GM08714 (cell line): ENCODE data around the gene TPRG1.

Source experiments
- H3K4me3 ChIP-seq: fragments of 200-500 bp; sonication (Bioruptor generic); 2 replicates; pipeline ENCODE4 v1.5.1; 2014; ENCODE audit warnings: mild to moderate bottlenecking, low read length, inconsistent platforms
- ZNF274 ChIP-seq: IDR thresholded peaks from 2 replicates; pipeline ENCODE4 v1.6.1; 2012; ENCODE audit warnings: mild to moderate bottlenecking, low read depth, low read length

The TPRG1 gene

GRCh38 chr3:189295089-189295488 is 123.3 kb downstream of the TPRG1 start:
- no peak for TF ChIP-seq ZNF274
- no peak overlapping the region for H3K4me3 ChIP-seq

- no peak overlapping the region for H3K4me3 ChIP-seq
- TF ChIP-seq ZNF274, result no peak
These were observed 126.2 kb downstream of the TPRG1 start for GRCh38 chr3:189297932-189298331.

DNA sequence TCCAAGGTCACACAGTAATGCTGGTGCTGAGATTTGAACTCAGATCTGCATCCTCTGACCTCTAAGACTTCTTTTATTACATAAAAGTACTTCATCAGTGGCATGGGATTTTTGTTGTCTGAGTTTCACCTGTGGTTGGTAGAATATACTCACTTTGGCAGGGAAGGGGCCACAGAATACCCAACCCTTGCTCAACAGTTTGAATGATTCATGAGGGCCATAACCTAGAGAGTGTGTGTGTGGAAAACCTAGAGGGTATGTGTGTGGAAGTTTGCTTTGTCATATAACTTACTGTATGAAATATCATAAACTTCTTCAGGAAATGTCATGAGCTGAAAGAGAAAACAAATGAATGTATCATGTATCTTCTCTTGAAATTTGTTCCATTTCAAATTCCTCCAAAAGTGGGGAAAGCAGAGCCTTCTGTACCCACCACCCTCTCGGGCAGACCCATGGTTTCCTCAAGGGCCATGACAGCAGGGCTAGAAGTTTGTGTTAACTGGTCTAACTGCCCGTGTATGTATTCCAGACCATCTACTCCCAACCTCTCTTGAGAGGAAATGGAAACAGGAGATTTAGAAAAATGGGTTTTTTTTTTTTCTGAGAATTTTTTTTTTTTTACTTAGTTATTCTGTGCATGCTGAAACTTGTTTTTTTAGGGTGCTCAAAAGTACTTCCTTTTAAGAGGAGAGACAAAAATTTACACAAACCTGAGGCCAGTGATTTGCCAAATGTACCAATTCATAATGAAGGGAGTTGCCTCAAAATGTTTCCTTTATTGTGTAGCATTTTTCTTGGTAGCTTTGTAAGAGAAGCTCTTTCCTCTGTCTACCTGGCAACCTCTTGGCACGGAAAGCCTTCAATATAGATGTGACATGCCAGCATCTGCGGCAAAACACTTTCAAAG is 127.0 kb downstream of the TPRG1 start:
- no peak overlapping the region for H3K4me3 ChIP-seq
- no peak for TF ChIP-seq ZNF274

DNA sequence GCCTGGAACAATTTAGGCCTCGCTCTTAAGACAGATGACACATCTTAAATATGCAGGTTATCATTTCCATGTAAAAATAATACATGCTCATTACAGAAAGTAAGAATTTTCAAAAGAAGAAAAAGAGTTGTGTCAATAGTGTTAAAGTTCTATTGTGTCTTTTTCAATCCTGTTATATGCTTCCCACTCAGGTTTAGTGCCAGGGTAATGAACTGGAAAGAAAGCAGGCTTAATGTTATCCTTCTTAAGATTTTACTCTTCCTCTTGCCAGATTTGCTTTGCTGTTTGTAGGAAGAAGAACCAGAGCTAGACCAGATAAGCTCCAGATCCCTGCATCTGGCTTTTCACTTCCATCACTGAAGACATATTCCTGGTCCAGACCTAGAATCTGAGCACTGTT is 128.6 kb downstream of the TPRG1 start:
- no peak for TF ChIP-seq ZNF274
- H3K4me3 ChIP-seq, result no peak overlapping the region

GRCh38 chr3:189301479-189301878 is 129.7 kb downstream of the TPRG1 start:
- no peak overlapping the region for H3K4me3 ChIP-seq
- TF ChIP-seq ZNF274, result no peak

- H3K4me3 ChIP-seq, result no peak overlapping the region
- no peak for TF ChIP-seq ZNF274
These were observed 131.8 kb downstream of the TPRG1 start for GRCh38 chr3:189303584-189303983.

DNA sequence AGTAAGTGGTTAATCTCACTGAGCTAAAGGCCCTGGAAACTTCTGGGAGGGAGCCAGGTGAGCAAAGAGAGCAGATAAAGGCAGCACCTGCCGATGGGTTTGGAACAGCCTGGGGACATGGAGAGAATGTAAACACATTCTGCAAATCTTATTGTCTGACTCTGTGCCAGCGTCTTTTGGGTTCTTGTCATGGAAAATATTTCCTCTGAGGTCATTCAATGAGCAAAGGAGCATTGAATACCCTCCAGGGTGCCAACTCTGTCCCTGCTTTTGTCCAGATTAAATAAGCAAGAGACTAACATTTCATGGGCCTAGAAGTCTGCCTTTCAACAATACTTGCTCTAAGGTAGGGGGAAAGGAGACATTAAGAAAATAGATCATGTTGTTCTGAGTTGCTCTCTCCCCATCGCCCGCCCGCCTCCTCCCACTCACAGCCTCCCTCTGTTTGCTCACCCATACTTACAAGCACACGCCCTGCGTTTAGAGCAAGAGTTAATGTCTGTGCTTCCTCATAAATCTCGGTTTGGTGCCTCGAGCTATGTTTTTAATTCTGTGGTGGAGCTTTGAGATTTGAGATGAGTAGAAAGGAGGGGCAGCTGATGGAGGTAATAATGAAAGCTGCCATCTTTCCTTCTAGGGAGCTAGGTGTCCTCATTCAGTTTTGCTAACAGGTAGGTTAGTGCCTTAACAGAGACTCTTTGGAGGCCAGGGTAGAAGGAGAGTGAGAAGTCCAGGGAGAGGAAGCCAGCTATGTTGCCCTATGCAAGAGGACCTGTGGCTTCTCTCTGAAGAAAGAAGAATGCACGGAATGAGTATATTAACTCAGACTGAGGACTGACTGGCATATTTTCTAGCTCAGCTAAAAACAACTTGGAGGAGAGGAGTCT is 132.9 kb downstream of the TPRG1 start:
- no peak overlapping the region for H3K4me3 ChIP-seq
- TF ChIP-seq ZNF274, result no peak

DNA sequence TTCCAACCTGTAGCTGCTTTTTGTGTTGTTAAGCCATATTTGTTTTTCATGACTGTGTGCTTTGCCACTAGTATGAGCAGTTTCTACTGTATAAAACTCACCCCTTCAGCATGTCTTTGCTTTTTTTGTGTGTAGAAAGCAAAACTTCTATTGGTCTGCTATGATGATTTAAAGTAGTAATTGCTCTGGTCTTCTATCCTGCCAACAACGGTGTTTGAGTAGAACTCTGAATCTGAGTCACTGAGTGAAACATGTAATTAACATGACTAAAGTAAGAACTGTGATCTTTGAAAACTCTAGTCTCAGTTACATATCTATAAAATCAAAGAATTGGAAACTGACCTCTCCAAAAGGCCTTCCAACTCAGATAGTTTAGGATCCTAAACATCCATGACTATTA is 133.6 kb downstream of the TPRG1 start:
- TF ChIP-seq ZNF274, result no peak
- H3K4me3 ChIP-seq, result no peak overlapping the region

DNA sequence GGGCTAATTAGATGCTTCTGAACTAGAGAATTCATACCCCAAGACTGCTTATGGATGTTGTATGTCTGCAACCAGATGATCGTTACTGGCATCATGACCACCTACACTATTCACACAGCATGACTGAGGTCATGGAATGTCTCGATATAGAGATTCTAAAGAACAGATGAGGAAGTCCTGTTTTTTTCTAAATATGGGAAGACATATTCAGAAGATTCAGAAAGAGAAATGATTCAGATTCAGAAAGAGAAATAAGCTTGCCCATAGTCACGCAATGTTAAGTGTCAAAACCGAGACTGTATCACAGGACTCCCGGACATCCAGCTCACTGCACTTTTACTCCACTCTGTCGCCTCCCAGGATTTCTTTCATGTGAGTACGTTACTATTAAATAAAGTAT is 136.2 kb downstream of the TPRG1 start:
- no peak for TF ChIP-seq ZNF274

DNA sequence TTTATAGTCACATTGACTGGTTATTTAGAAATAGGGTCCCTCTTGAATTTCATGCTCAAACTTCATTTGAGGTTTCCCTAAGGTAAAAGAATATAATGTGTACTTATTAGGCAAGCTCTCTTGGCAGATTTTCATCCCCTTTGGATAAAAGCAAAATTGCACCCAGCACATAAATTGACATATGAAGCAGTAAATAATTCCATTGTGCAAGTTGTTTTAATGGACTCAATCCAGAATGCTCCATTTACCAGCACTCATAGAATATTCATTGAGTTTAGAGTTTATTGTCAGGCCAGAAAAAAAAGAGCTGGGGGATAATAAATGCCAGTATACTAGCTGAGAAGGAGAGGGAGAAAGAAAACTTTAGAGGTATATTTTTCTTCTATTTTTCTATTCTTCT is 136.8 kb downstream of the TPRG1 start:
- H3K4me3 ChIP-seq, result no peak overlapping the region
- TF ChIP-seq ZNF274, result no peak

More for the DNA sequence above, 136.2 kb downstream of the TPRG1 start:
- no peak overlapping the region for H3K4me3 ChIP-seq

DNA sequence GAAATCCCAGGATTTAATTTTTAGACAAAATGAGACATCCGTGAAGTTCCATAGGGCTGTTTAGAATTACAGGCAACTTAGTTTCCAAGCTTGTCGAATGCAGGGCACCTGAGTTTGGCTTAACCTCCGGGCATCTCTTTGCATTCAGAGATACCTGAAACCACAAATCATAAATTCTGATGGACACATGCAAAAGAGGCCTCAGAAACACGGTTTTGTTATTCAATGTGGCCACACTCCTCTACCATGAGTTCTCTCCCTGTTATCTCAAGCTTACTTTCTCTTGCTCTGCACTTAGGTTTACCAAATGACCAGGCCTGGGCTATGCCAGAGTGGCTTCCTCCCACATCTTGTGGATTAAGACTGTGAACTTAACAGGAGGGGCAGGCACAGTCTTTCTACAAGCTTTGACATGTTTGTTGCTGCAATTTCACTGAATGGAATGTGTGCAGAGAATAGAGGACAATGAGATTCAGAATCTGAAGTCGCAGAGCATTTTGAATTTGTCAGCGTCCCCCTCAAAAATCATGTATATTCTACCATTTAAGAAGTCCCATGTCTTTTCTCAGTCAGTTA is 137.7 kb downstream of the TPRG1 start:
- no peak overlapping the region for H3K4me3 ChIP-seq
- no peak for TF ChIP-seq ZNF274

GRCh38 chr3:189311521-189311920 is 139.8 kb downstream of the TPRG1 start:
- TF ChIP-seq ZNF274, result no peak
- no peak overlapping the region for H3K4me3 ChIP-seq

DNA sequence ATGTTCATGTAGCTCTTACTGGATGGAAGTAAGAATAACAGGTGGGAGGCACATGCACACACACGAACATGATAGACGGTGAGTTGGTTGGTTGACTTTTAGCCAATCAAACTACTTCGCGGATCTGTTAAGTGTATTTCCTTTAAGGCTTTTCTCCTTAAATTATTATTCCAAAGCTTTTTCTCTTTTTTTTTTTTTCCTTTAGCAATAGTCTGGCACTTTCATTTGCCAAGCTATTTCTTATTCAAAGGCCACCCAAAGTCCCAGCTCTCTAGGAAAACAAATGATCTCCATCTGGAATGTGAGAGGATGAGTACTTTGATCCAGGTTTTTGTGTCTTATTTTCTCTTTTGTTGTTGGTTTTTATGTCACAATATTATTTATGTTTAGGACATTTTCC is 141.1 kb downstream of the TPRG1 start:
- H3K4me3 ChIP-seq, result no peak overlapping the region
- TF ChIP-seq ZNF274, result no peak

DNA sequence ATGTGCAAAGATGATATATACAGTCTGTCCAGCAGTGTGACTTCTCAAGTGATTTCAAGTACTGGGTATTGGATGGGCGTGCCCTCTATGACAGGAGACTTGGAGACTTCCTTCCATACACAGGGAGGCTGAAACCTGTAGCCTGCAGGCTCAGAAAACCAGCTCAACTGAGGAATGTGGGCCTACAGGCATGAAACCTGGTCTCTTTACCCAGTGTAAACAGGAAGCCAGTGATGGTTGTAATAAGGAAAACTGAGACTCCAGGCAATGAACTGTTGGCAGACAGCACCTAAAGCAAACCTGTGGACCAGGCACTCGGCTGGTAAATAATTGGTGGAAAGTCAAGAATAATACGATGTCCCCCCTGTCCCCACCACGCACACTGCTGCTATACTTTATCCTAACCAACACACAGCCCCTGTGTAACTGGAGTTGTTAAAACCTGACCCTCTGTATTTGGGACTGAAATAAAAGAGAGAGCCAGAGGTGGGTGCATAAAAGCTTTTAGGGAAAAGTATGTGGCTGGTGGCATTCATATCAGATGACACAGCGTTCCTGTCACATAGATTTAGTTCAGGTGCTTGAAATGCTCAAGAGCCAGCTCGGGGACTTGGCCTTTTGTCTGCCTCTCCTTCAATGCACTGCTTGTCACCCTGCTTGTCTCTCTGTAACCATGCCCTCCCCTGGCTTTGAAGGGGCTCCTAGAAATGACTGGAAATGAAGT is 144.7 kb downstream of the TPRG1 start:
- no peak overlapping the region for H3K4me3 ChIP-seq
- TF ChIP-seq ZNF274, result no peak

DNA sequence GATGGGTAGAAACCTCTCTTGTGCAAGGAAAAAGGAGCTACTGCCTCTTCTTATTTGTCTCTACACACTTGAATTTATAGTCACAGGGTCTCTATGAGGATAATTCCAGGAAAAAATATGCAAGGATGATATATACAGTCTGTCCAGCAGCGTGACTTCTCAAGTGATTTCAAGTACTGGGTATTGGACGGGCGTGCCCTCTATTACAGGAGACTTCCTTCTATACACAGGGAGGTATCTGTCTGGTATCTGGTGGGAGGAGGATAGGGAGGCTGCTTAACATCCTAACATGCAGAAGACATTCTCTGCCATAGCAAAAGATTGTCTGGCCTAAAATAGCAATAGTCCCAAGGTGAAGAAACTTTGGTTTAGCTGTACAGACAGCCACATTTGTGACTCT is 146.1 kb downstream of the TPRG1 start:
- no peak for TF ChIP-seq ZNF274

More for the DNA sequence above, 146.1 kb downstream of the TPRG1 start:
- H3K4me3 ChIP-seq, result no peak overlapping the region
